Left forelimb (tissue), 1 donor: ENCODE measurements around the gene ESPL1.

ENCODE experiments used
- DNase-seq: peaks from one replicate; pipeline ENCODE4 v3.0.0-alpha.2; 2018; ENCODE audit warnings: low spot score

Gene ESPL1

DNA sequence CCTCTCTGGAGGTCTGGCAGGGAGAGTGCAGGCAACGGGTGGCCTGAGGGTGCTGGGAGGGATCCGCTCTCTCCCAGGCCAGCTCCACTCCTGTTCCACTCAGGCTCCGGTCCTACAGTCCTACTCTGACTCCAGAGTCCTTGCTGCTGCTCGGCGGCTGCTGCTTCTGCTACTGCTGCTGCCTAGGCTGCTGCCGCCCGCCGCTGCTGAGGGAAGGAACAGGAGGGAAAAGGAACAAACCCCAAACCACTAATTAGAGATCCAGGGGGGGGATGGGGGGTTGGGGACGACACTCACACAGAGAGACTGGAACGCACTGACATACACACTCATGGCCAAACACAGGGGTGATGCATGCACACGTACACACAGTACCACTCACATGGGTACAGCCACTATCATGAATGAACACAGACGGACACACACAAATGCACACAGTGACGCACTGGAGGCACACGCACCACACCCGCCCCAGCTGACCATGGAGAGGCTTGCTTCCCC is 68.1 kb downstream of the ESPL1 start, which contains the start of gene SP7:
Gene SP7, minus strand, starts transcription at position 174 of the 501 bp plus-strand sequence. CDS start 708 bp downstream, outside the sequence.
- DNase-seq, result no peak

GRCh38 chr12:53338017-53338416 is 69.9 kb downstream of the ESPL1 start:
- DNase-seq, result no peak

DNA sequence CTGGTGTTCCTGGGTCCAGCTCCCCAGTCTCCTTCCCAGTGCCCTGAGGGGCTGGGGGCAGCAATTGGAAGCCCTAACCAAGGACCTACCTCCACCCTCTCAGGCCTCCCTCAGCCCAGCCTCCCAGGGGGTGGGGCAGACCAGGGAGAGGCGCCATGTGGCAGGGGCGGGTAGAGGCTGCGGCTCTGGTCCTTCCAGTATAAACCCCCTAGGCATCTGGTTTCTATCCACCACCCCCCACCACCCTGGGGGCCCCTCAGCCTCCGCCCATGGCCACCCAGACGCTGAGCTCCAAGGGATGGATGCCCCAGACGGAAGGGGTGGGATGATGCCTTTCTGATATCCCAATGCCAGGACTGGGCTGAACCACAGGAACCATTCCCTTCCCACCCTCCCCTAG is 70.8 kb downstream of the ESPL1 start:
- DNase-seq, result no peak

GRCh38 chr12:53340398-53340797 is 72.3 kb downstream of the ESPL1 start:
- DNase-seq, result no peak
